ENCODE measurements around the gene TAS2R9. TPM values are rescaled to one million over a fixed set of nuclear protein-coding genes. Genes with fewer than 3 reads are reported as not detected.

TAS2R9 gene
- total RNA-seq, 1 experiment from 2014 or later = not detected

DNA sequence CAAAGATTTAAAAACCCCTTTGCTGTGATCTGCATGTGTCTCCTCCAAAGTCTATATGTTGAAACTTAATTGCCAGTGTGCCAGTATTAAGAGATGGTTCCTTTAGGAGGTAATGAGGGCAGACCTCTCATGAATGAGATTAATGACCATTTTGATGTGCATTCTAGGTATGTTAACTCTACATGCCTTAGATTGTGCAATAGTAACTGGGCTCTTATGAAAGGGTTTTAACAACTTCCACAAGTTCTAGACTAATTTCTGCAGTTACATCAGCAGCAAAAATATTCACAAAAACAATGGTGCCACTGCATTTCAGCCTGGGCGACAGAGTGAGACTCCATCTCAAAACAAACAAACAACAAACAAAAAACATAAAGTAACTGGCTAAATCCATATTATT, 20.0 kb upstream of the TAS2R9 start:
- DNase-seq (ENCODE audit: low read depth, low spot score) (no peak), ATAC-seq (no peak)
- Histone ChIP-seq H3K9me3 (ENCODE audit: control insufficient read depth in 1 of 2, insufficient read depth in 1 of 2, low read depth in 1 of 2, low read length in 2 of 2) (no peaks in the 10 kb centered on the region), H3K9me2 (ENCODE audit: insufficient read depth) (no peaks in the 10 kb centered on the region), H3K4me2 (ENCODE audit: low read length) (no peak overlapping the region), H4K20me1 (ENCODE audit: insufficient read depth) (no peaks in the 10 kb centered on the region), H3K79me2 (ENCODE audit: insufficient read depth, low read length) (no peaks in the 10 kb centered on the region), H3K9ac (ENCODE audit: low read length) (no peak overlapping the region), H3K4me3 (replicated peaks in 1 of 2; ENCODE audit: low read depth in 1 of 2, low read length in 2 of 2) (no peak overlapping the region), H3K36me3 (ENCODE audit: control insufficient read depth in 1 of 2, insufficient read depth in 2 of 2, low read length in 2 of 2) (no peaks in the 10 kb centered on the region), H3K27me3 (ENCODE audit: insufficient read depth, low read length) (no peaks in the 10 kb centered on the region), H2AFZ (ENCODE audit: low read depth, low read length, poor library complexity, severe bottlenecking) (no peak overlapping the region), H3K27ac (ENCODE audit: low read depth, low read length) (no peak overlapping the region), H3K4me1 (ENCODE audit: control insufficient read depth in 1 of 2, insufficient read depth in 2 of 2, low read length in 2 of 2) (no peaks in the 10 kb centered on the region)
- POLR2A ChIA-PET = no interaction called here
- RAD21 ChIA-PET (ENCODE audit: low non-redundant PET in 1 of 2, low total read pairs in 2 of 2, uncharacterized antibody in 2 of 2, unreplicated experiment in 2 of 2) = no interaction called here
- CTCF ChIA-PET = no interaction called here
- no TSS peak for BruUV-seq (replicated peaks)
- TF ChIP-seq CBX3 (IDR thresholded peaks at IDR 0.05; ENCODE audit: low read depth) = no peak
- no peak for TF ChIP-seq FOSL1 (IDR thresholded peaks at IDR 0.05; ENCODE audit: low read depth)
- TF ChIP-seq SRF (IDR thresholded peaks at IDR 0.05; ENCODE audit: low read depth) = no peak
- TF ChIP-seq, protein P1, sequence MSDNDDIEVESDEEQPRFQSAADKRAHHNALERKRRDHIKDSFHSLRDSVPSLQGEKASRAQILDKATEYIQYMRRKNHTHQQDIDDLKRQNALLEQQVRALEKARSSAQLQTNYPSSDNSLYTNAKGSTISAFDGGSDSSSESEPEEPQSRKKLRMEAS (IDR thresholded peaks at IDR 0.05) = no peak
- TF ChIP-seq, protein P2, sequence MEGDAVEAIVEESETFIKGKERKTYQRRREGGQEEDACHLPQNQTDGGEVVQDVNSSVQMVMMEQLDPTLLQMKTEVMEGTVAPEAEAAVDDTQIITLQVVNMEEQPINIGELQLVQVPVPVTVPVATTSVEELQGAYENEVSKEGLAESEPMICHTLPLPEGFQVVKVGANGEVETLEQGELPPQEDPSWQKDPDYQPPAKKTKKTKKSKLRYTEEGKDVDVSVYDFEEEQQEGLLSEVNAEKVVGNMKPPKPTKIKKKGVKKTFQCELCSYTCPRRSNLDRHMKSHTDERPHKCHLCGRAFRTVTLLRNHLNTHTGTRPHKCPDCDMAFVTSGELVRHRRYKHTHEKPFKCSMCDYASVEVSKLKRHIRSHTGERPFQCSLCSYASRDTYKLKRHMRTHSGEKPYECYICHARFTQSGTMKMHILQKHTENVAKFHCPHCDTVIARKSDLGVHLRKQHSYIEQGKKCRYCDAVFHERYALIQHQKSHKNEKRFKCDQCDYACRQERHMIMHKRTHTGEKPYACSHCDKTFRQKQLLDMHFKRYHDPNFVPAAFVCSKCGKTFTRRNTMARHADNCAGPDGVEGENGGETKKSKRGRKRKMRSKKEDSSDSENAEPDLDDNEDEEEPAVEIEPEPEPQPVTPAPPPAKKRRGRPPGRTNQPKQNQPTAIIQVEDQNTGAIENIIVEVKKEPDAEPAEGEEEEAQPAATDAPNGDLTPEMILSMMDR (IDR thresholded peaks at IDR 0.05 in 2 of 3, conservative IDR thresholded peaks at IDR 0.05 in 1 of 3; ENCODE audit: borderline replicate concordance in 1 of 3, insufficient read depth in 1 of 3, low read depth in 2 of 3, low read length in 2 of 3) = no peak
- no peak for TF ChIP-seq ZBTB33 (IDR thresholded peaks at IDR 0.05; ENCODE audit: extremely low read depth, insufficient replicate concordance, low read length)
- no peak for TF ChIP-seq SP1 (IDR thresholded peaks at IDR 0.05; ENCODE audit: low read depth)
- no peak for TF ChIP-seq ELF1 (IDR thresholded peaks at IDR 0.05; ENCODE audit: borderline replicate concordance, low read depth)
- TF ChIP-seq RAD21 (IDR thresholded peaks at IDR 0.05; ENCODE audit: low read depth) = no peak
- TF ChIP-seq TCF7L2 (IDR thresholded peaks at IDR 0.05; ENCODE audit: borderline replicate concordance, extremely low read depth, insufficient read depth, insufficient read length) = no peak
- TF ChIP-seq POLR2AphosphoS5 (IDR thresholded peaks at IDR 0.05; ENCODE audit: low read depth, low read length) = no peak
- TF ChIP-seq CEBPB (IDR thresholded peaks at IDR 0.05; ENCODE audit: low read depth) = no peak
- TF ChIP-seq EGR1 (IDR thresholded peaks at IDR 0.05; ENCODE audit: low read depth) = no peak
- intact Hi-C loops (cut with micrococcal nuclease) = no loop called here
